NB4 (cell line): ENCODE results near the gene KATNIP.
A peak's percentile ranks its signal among the peaks of the same experiment; 100 is the strongest.

ENCODE experiments used
- DNase-seq: peaks from one replicate; pipeline ENCODE4 v3.0.0; 2010; ENCODE audit warnings: low read depth
- H3K4me3 ChIP-seq: one replicate; pipeline ENCODE4 v1.5.1; 2011; ENCODE audit warnings: mild to moderate bottlenecking, low read depth, low read length, moderate library complexity
- CTCF ChIP-seq: IDR thresholded peaks from one replicate; pipeline ENCODE4 v1.5.1; 2012; ENCODE audit warnings: low read depth, low read length
- MAX ChIP-seq: IDR thresholded peaks from 2 replicates; pipeline ENCODE4 v1.6.1; 2011; ENCODE audit warnings: low read depth, low read length
- MYC ChIP-seq: IDR thresholded peaks from 2 replicates; pipeline ENCODE4 v1.6.1; 2011; ENCODE audit warnings: low read depth, low read length
- POLR2A ChIP-seq: IDR thresholded peaks from 2 replicates; pipeline ENCODE4 v1.6.1; 2011; ENCODE audit warnings: mild to moderate bottlenecking; ENCODE audit not compliant: insufficient read length; ENCODE audit errors: extremely low read depth

The KATNIP gene

GRCh38 chr16:27511657-27512448 lies 38.1 kb upstream of the KATNIP start:
- TF ChIP-seq POLR2A (no peak), MAX (no peak), MYC (no peak), CTCF (no peak)
- no peak for DNase-seq
- H3K4me3 ChIP-seq: no peak overlapping the region

- TF ChIP-seq MAX: no peak
- TF ChIP-seq MYC: no peak
- TF ChIP-seq CTCF: no peak
- no peak for TF ChIP-seq POLR2A
- no peak for DNase-seq
- H3K4me3 ChIP-seq: no peak overlapping the region
These were observed 35.1 kb upstream of the KATNIP start for GRCh38 chr16:27514806-27515205.

GRCh38 chr16:27515874-27516353 lies 34.0 kb upstream of the KATNIP start:
- no peak overlapping the region for H3K4me3 ChIP-seq
- peak; percentile 24 for DNase-seq
- TF ChIP-seq CTCF (peak; percentile 66), MAX (no peak)

- no peak overlapping the region for H3K4me3 ChIP-seq
- no peak for TF ChIP-seq CTCF
- no peak for DNase-seq
These were observed 33.6 kb upstream of the KATNIP start for GRCh38 chr16:27516365-27516764.

GRCh38 chr16:27517664-27518063 lies 32.3 kb upstream of the KATNIP start:
- no peak for DNase-seq
- TF ChIP-seq CTCF (no peak), MYC (no peak), MAX (no peak), POLR2A (no peak)
- no peak overlapping the region for H3K4me3 ChIP-seq

- no peak for DNase-seq
- H3K4me3 ChIP-seq: no peak overlapping the region
- TF ChIP-seq CTCF: no peak
- TF ChIP-seq MAX: no peak
- no peak for TF ChIP-seq MYC
- no peak for TF ChIP-seq POLR2A
These were observed 31.7 kb upstream of the KATNIP start for GRCh38 chr16:27518226-27518625.
